SK-N-MC (cell line): ENCODE data around the gene PRR5L.

Experiments used
- DNase-seq: peaks from one replicate; pipeline ENCODE4 v3.0.0-alpha.2; 2011; ENCODE audit warnings: low read depth, low spot score
- H3K27ac ChIP-seq: fragments of 200-600 bp; sonication (generic); 2 replicates; pipeline ENCODE4 v1.5.1; 2016; ENCODE audit warnings: mixed run types
- H3K36me3 ChIP-seq: fragments of 200-600 bp; sonication (generic); 2 replicates; pipeline ENCODE4 v1.6.1; 2017; ENCODE audit warnings: antibody characterized with exemption, low read length, mixed read lengths; ENCODE audit not compliant: insufficient read depth
- H3K4me3 ChIP-seq: fragments of 200-600 bp; sonication (generic); 2 replicates; pipeline ENCODE4 v1.5.1; 2016
- H3K9ac ChIP-seq: fragments of 200-600 bp; sonication (generic); 2 replicates; pipeline ENCODE4 v1.8.0; 2017; ENCODE audit warnings: mixed run types, mixed read lengths; ENCODE audit not compliant: insufficient read length
- H3K9me3 ChIP-seq: fragments of 200-600 bp; sonication (generic); 2 replicates; pipeline ENCODE4 v1.6.1; 2017; ENCODE audit warnings: low read depth, mild to moderate bottlenecking, antibody characterized with exemption, low read length, moderate library complexity, mixed read lengths
- EZH2 ChIP-seq: fragments of 200-600 bp; sonication (generic); IDR thresholded peaks from one replicate; pipeline ENCODE4 v1.6.1; 2017; ENCODE audit warnings: antibody characterized with exemption
- FOXP2 ChIP-seq: optimal IDR thresholded peaks from 2 replicates; pipeline ENCODE3; 2011; ENCODE audit warnings: mild to moderate bottlenecking, moderate library complexity; ENCODE audit not compliant: insufficient read depth; ENCODE audit errors: extremely low read length, control extremely low read depth
- POLR2AphosphoS5 ChIP-seq: IDR thresholded peaks from 2 replicates; pipeline ENCODE4 v1.6.1; 2012; ENCODE audit warnings: mild to moderate bottlenecking, low read depth, low read length, borderline replicate concordance

Gene PRR5L

GRCh38 chr11:36379653-36380052, 83.6 kb downstream of the PRR5L start:
- DNase-seq, result no peak
- Histone ChIP-seq H3K27ac (peak overlapping the region; percentile 55), H3K36me3 (peaks cover 65% of the 10 kb centered on the region), H3K9ac (peak overlapping the region; percentile 72), H3K4me3 (peak overlapping the region; percentile 90), H3K9me3 (no peaks in the 10 kb centered on the region)
- TF ChIP-seq POLR2AphosphoS5, result no peak
- TF ChIP-seq FOXP2, result no peak
- TF ChIP-seq EZH2, result no peak

GRCh38 chr11:36380296-36381014, 84.4 kb downstream of the PRR5L start:
- no peak for DNase-seq
- peak overlapping the region; percentile 90 for H3K4me3 ChIP-seq
- TF ChIP-seq FOXP2 (no peak), POLR2AphosphoS5 (no peak; the same call in 1 of the 2 replicates), EZH2 (no peak)
- H3K9ac ChIP-seq, result no peak overlapping the region
- peak overlapping the region; percentile 55; the same call in 1 of the 2 replicates for H3K27ac ChIP-seq
- peaks cover 73% of the 10 kb centered on the region for H3K36me3 ChIP-seq
- no peaks in the 10 kb centered on the region for H3K9me3 ChIP-seq

- Histone ChIP-seq H3K4me3 (no peak overlapping the region), H3K36me3 (peaks cover 78% of the 10 kb centered on the region), H3K9me3 (no peaks in the 10 kb centered on the region), H3K9ac (no peak overlapping the region), H3K27ac (0 out of 2 replicates have a peak overlapping the region, but pooled peaks have one; percentile 55)
- no peak for TF ChIP-seq POLR2AphosphoS5
- TF ChIP-seq EZH2, result no peak
- TF ChIP-seq FOXP2, result no peak
- no peak for DNase-seq
Measured at GRCh38 chr11:36381015-36381360, 84.9 kb downstream of the PRR5L start.

GRCh38 chr11:36383195-36383594, 87.1 kb downstream of the PRR5L start:
- no peak overlapping the region for H3K27ac ChIP-seq
- H3K36me3 ChIP-seq, result peaks cover 72% of the 10 kb centered on the region
- no peak overlapping the region for H3K4me3 ChIP-seq
- TF ChIP-seq FOXP2 (no peak), POLR2AphosphoS5 (no peak), EZH2 (no peak)
- DNase-seq, result no peak
- H3K9me3 ChIP-seq, result no peaks in the 10 kb centered on the region
- H3K9ac ChIP-seq, result no peak overlapping the region

GRCh38 chr11:36385121-36385970, 89.3 kb downstream of the PRR5L start:
- Histone ChIP-seq H3K27ac (no peak overlapping the region), H3K4me3 (no peak overlapping the region), H3K9ac (no peak overlapping the region), H3K36me3 (peaks cover 51% of the 10 kb centered on the region), H3K9me3 (no peaks in the 10 kb centered on the region)
- no peak for TF ChIP-seq EZH2
- TF ChIP-seq FOXP2, result no peak
- DNase-seq, result no peak

- H3K9ac ChIP-seq, result no peak overlapping the region
- TF ChIP-seq EZH2 (no peak), POLR2AphosphoS5 (no peak; the same call in 1 of the 2 replicates)
- H3K36me3 ChIP-seq, result peaks cover 44% of the 10 kb centered on the region
- no peak for DNase-seq
- H3K4me3 ChIP-seq, result no peak overlapping the region
- no peak overlapping the region for H3K27ac ChIP-seq
- H3K9me3 ChIP-seq, result no peaks in the 10 kb centered on the region
Measured at GRCh38 chr11:36386411-36386810, 90.3 kb downstream of the PRR5L start.

GRCh38 chr11:36388071-36388470, 92.0 kb downstream of the PRR5L start:
- peaks cover 44% of the 10 kb centered on the region for H3K36me3 ChIP-seq
- peak overlapping the region; percentile 47 for H3K27ac ChIP-seq
- H3K9ac ChIP-seq, result no peak overlapping the region
- no peak overlapping the region for H3K4me3 ChIP-seq
- DNase-seq, result no peak
- no peak for TF ChIP-seq POLR2AphosphoS5
- TF ChIP-seq EZH2, result no peak
- no peak for TF ChIP-seq FOXP2
- H3K9me3 ChIP-seq, result no peaks in the 10 kb centered on the region

- Histone ChIP-seq H3K27ac (no peak overlapping the region), H3K9ac (no peak overlapping the region), H3K4me3 (no peak overlapping the region), H3K36me3 (peaks cover 48% of the 10 kb centered on the region), H3K9me3 (no peaks in the 10 kb centered on the region)
- no peak for TF ChIP-seq EZH2
- DNase-seq, result no peak
Measured at GRCh38 chr11:36388951-36389350, 92.9 kb downstream of the PRR5L start.

- TF ChIP-seq EZH2 (no peak), FOXP2 (no peak), POLR2AphosphoS5 (no peak)
- Histone ChIP-seq H3K9me3 (no peaks in the 10 kb centered on the region), H3K9ac (no peak overlapping the region), H3K4me3 (no peak overlapping the region), H3K27ac (no peak overlapping the region), H3K36me3 (peaks cover 48% of the 10 kb centered on the region)
- DNase-seq, result no peak
Measured at GRCh38 chr11:36389811-36390210, 93.7 kb downstream of the PRR5L start.
